Left cardiac atrium (tissue), 4 donors: Measurements from ENCODE around the gene RBM8A. TPM values are rescaled to one million over a fixed set of nuclear protein-coding genes. Genes with fewer than 3 reads are reported as not detected.
"Not testable (repeated sequence)": the region's sequence is repeated elsewhere in the genome, so short reads cannot be mapped to it uniquely, and the experiment has no call there.

Experiments
- ATAC-seq, 2 donors: fragments of 200-7000 bp; cut with Tn5 transposase; one replicate each; pipeline ENCODE4 v1.9.1; 2020; ENCODE audit warnings: mild to moderate bottlenecking in 2 of 2, moderate library complexity in 2 of 2
- DNase-seq: peaks from one replicate; pipeline ENCODE4 v3.0.0-alpha.2; 2020
- intact Hi-C, 2 donors: fragments of 100-400 bp; cut with DNase I; formaldehyde crosslinking; loops; one replicate each; pipeline versions ENCODE4 v1.14.1 to v1.15.1; 2022 to 2023
- total RNA-seq, 2 donors: library from RNA; stranded (reverse); fragmentation: NEBNext Ultra II Directional; extraction: Animal tissue kit (Norgen Biotek cat#: 25700); gene quantifications; one replicate each; pipeline ENCODE4 v1.2.1, GENCODE V29; 2021
- donor health status: DM: no; HTN: yes; CAD: no.
- donor health status: DM: no; HTN: yes; CAD: no; lungs with severe emphysema.
- donor health status: DM: yes; HTN: yes; CAD: no.
- donor health status: Dilated cardiomyopathy.

Gene RBM8A
- total RNA-seq, 2 donors from 2014 or later, result 67.0 to 99.2 TPM

- ATAC-seq (peak; percentile 87 to 89), DNase-seq (peak; percentile 96)
- intact Hi-C loops, result loop anchor here in 1 of 2 donors (5.0 kb wide), 1 partner anchor 65 kb away; no protein-coding TSS in a partner anchor
Measured at GRCh38 chr1:145957443-145958319, 30.4 kb upstream of the RBM8A start, which contains the start of gene LIX1L. Gene LIX1L, minus strand, starts transcription at chr1:145958017. Its CDS starts 90 bp downstream, at chr1:145957927.

DNA sequence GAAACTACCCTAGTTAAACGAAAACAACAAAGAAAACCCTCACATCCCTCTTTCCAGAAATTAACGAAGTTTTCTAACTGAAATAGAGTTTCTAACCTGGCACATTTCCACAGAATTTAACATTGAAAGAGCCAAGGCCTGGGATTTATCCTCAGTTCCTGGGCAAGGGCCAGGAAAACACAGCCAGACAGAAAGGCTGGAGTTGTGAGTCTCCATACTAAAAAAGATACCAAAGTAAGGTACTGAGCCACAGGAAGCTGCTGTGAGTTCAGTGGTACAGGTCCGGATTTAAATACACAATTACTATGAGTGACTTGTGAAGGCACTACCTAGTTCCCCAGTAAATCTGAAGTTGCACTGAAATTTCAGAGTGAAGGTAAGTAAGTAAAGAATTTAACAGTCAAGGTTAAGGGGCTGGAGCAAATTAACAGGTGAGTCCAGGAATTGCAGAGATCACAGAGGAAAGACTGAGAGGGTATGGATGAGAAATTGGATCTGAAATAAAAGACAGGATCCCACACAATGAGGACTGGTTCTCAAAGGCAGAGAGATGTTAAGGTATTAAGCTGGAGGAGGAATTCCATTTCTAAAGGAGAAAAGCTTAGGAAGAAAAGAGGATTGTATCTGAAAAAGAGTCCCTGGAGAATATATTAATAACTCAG is 29.6 kb upstream of the RBM8A start:
- peak; percentile 53 for DNase-seq
- ATAC-seq, result no peak
- intact Hi-C loops, result loop anchor here in 1 of 2 donors (5.0 kb wide), 1 partner anchor 65 kb away; no protein-coding TSS in a partner anchor

DNA sequence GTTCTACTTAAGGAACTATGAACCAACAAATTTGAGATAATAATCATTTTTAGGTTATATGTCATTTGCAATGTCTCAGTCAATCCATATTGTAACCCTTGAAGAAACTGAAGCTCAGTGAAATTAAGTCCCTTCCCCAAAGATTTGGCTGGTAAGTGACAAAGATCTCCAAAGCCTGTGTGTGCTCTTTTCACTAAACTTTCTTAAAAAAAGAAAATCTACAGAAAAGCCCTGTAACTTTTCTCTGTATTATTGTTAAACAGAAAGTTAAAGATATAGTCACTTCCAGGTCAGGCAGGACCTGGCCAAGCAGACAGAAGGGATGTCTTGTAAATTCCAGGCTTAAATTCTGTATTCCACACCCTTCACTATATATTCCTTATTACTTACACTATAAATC is 29.1 kb upstream of the RBM8A start:
- no peak for ATAC-seq
- no peak for DNase-seq
- intact Hi-C loops, result loop anchor here in 1 of 2 donors (5.0 kb wide), 1 partner anchor 64 kb away; no protein-coding TSS in a partner anchor

GRCh38 chr1:145955436-145955835 is 28.2 kb upstream of the RBM8A start:
- intact Hi-C loops, result loop anchor here in 1 of 2 donors (5.0 kb wide), 1 partner anchor 63 kb away; no protein-coding TSS in a partner anchor
- no peak for DNase-seq
- ATAC-seq, result no peak

DNA sequence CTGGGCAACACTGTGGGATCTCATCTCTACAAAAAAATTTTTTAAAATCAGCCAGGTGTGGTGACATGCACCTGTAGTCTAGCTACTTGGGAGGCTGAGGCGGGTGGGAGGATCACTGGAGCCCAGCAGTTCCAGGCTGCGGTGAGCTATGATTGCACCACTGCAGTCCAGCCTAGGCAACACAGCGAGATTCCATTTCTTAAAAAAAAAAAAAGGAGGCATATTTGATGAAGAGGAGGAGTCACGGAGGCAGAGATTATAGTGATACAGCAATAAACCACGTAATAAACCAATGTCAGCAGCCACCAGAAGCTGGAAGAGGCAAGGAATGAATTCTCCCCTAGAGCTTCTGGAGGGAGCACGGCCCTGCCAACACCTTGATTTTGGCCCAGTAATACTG is 26.6 kb upstream of the RBM8A start:
- intact Hi-C loops, result no loop called here
- ATAC-seq, result no peak
- no peak for DNase-seq

GRCh38 chr1:145952903-145953302 is 25.6 kb upstream of the RBM8A start:
- intact Hi-C loops, result no loop called here

GRCh38 chr1:145951526-145951925 is 24.2 kb upstream of the RBM8A start:
- DNase-seq (no peak), ATAC-seq (no peak)
- intact Hi-C loops, result no loop called here

More at GRCh38 chr1:145952903-145953302, 25.6 kb upstream of the RBM8A start:
- ATAC-seq (no peak), DNase-seq (no peak)

- no peak for DNase-seq
- ATAC-seq, result peak in 1 of 2 donors; percentile 56
- intact Hi-C loops, result no loop called here
Measured at GRCh38 chr1:145949219-145949618, 21.9 kb upstream of the RBM8A start.

DNA sequence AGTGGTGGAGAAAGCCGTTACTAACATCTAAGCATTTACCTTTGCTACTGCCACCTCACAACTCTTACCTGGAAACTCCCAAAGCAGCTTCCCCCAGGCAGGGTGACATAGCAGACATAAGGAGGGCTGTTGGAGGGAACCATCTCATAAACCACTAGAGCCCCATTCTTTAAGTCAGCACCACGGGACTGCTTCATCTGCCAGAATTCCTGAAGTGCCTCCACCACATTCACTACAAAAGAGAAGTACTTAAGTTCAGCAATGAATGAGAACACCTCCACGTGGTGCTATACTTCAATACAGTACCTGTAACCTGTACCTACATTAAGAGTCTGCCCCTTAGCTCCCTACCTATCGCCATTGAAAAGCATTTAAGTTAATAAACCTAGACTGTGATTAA is 20.3 kb upstream of the RBM8A start:
- intact Hi-C loops, result no loop called here
- ATAC-seq (no peak), DNase-seq (no peak)

- DNase-seq (no peak), ATAC-seq (no peak)
- intact Hi-C loops, result no loop called here
Measured at GRCh38 chr1:145946477-145946986, 19.2 kb upstream of the RBM8A start.

DNA sequence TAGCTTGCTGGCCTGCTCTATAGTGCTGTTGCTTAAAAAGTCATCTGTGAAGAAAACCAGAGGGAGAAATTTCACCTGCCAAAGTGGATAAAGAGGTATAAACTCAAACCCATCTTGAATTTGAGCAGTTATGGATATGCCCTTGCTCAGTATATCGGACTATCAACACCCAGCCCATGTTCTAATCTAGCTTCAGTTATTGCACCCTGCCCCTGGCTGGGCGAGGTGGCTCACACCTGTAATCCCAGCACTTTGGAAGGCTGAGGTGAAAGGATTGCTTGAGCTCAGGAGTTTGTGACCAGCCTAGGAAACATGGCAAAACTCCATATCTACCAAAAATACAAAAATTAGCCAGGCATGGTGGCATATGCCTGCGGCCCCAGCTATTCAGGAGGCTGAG is 17.2 kb upstream of the RBM8A start:
- ATAC-seq (no peak), DNase-seq (no peak)
- intact Hi-C loops, result no loop called here

- intact Hi-C loops, result no loop called here
- ATAC-seq (no peak), DNase-seq (no peak)
Measured at GRCh38 chr1:145942871-145943270, 15.6 kb upstream of the RBM8A start.

DNA sequence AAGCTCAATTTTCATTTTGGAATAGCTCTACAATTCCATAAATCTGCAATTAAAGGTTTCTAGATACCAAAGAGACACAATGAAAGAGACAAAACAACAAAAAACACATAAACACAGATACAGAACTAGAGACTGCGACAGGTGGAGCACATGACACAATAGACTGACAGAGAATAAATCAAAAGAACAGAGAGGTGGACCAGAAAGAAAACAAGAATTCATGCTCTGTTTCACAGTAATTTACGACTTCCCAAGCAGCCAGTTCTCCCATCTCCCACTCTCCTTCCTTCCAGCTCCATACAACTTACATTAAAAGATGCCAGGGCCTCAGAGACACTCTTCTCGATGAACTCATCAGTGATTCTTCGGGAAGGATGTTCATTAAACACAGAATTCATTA is 15.1 kb upstream of the RBM8A start:
- no peak for ATAC-seq
- no peak for DNase-seq
- intact Hi-C loops, result no loop called here

GRCh38 chr1:145937436-145937835 is 10.2 kb upstream of the RBM8A start:
- intact Hi-C loops, result no loop called here

DNA sequence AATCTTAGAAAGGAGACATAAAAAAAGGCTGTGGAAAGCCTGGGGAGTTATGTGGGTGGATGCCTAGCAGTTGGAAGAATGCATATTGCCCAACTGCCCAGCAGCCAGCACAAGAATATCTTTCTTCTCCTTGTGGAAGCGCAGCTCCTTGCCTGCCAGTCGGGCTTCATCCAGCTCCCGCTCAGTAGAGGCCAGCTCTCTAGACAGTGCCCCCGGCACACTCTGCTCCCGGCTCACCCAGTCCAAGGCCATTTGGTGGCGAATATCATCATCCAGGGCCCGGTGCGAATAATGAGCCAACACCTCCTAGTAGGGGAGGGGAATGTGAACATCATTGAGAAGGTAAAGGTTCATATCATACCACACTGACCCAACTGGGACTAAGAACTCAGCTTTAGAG is 9.0 kb upstream of the RBM8A start:
- intact Hi-C loops, result no loop called here
- DNase-seq (no peak), ATAC-seq (no peak)

More at GRCh38 chr1:145937436-145937835, 10.2 kb upstream of the RBM8A start:
- DNase-seq, result no peak
- no peak for ATAC-seq

GRCh38 chr1:145935708-145936107 is 8.4 kb upstream of the RBM8A start:
- DNase-seq, result no peak
- no peak for ATAC-seq
- intact Hi-C loops, result no loop called here

DNA sequence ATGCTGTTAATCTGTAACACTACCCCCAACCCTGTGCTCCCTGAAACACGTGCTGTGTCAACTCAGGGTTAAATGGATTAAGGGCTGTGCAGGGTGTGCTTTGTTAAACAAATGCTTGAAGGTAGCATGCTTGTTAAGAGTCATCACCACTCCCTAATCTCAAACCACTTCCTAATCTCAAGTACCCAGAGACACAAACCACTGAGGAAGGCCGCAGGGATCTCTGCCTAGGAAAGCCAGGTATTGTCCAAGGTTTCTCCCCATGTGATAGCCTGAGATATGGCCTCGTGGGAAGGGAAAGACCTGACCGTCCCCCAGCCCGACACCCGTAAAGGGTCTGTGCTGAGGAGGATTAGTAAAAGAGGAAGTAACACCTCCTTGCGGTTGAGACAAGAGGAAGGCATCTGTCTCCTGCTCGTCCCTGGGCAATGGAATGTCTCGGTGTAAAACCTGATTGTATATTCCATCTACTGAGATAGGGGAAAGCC is 5.3 kb upstream of the RBM8A start:
- intact Hi-C loops, ATAC-seq, DNase-seq: not testable (repeated sequence)

DNA sequence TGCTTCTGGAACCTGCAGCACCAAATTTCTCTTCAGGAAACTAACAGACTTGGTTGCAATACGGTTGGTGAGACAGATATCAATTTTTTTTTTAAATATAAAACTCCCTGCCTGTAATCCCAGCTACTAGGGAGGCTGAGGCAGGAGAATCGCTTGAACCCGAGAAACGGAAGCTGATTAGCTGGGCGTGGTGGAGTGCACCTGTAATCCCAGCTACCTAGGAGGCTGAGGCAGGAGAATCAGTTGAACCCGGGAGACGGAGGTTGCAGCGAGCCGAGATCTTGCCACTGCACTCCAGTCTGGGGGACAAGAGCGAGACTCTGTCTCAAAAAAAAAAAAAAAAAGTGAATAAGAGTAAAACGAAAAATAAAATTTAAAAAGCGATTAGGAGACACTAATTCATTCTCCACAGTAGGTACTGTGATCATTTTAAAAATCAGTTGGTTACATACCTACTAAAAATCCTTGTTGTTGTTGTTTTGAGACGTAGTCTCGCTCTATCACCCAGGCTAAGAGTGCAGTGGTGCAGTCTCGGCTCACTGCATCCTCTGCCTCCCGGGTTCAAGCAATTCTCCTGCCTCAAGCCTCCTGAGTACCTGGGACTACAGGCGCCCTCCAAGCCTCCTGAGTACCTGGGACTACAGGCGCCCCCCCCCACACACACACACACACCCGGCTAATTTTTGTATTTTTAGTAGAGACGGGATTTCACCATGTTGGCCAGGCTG is 796 bp upstream of the RBM8A start:
- ATAC-seq (no peak), DNase-seq (no peak)
- intact Hi-C loops, result no loop called here

GRCh38 chr1:145926686-145927062 is 610 bp downstream of the RBM8A start:
- DNase-seq, result no peak
- peak; percentile 3 to 6 for ATAC-seq
- intact Hi-C loops, result no loop called here
